ENCODE data around the gene GRID1.

DNA sequence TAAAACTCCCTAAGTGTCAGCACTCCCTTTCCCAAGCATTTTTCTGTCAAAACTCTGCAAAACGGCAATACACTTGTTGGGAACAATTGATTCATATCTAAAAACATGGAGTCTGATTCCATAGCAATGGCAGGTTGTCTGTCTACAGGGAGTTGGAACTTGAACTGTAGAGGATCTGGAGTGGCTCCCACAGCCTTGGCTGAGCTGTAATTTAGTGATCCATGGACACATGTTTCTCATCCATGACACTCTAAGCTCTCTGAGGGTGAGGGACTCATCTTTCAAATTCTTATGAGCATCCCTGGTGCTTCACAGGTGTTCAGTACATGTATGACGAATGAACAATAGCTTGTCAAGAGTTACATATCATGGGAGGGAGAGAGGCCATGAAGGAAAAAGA is 466.1 kb downstream of the GRID1 start:
- TF ChIP-seq BCLAF1 (IDR thresholded peaks at IDR 0.05; ENCODE audit: borderline replicate concordance in 1 of 2, control insufficient read depth in 1 of 2, low read depth in 2 of 2, low read length in 1 of 2) (no peak), NFE2L1 (tag; IDR thresholded peaks at IDR 0.05; ENCODE audit: borderline replicate concordance, low read depth) (no peak)
